T-helper 1 cell treated with Interleukin-12 subunit alpha and Interleukin-12 subunit beta and Interleukin-4 antibody, amounts not matched to agents 30 μg/mL and 1 μg/mL, for 36 hours (primary cell): Measurements from ENCODE around the gene UMAD1.
"Not testable (repeated sequence)": the region's sequence is repeated elsewhere in the genome, so short reads cannot be mapped to it uniquely, and the experiment has no call there.

Source experiments
- H3K27ac Mint-ChIP-seq: one replicate; pipeline ENCODE4 v1.8.0; 2021; ENCODE audit warnings: mild to moderate bottlenecking, mixed read lengths
- H3K27me3 Mint-ChIP-seq: one replicate; pipeline ENCODE4 v1.8.0; 2021; ENCODE audit warnings: low read depth, mixed read lengths
- H3K36me3 Mint-ChIP-seq: one replicate; pipeline ENCODE4 v1.8.0; 2021; ENCODE audit warnings: low read depth, mixed read lengths
- H3K4me1 Mint-ChIP-seq: one replicate; pipeline ENCODE4 v1.8.0; 2021; ENCODE audit warnings: low read depth, mixed read lengths
- H3K4me3 Mint-ChIP-seq: one replicate; pipeline ENCODE4 v1.8.0; 2021; ENCODE audit warnings: mild to moderate bottlenecking, moderate library complexity, mixed read lengths
- H3K9me3 Mint-ChIP-seq: one replicate; pipeline ENCODE4 v1.8.0; 2021; ENCODE audit warnings: mixed read lengths

UMAD1 gene

GRCh38 chr7:7639421-7639820, 1.1 kb upstream of the UMAD1 start:
- Mint-ChIP-seq H3K9me3 (no peaks in the 10 kb centered on the region), H3K27me3 (no peaks in the 10 kb centered on the region), H3K27ac (peak overlapping the region; percentile 99), H3K36me3 (peaks cover 20% of the 10 kb centered on the region), H3K4me3 (peak overlapping the region; percentile 96), H3K4me1 (peaks cover 27% of the 10 kb centered on the region)

- Mint-ChIP-seq H3K4me3 (peak overlapping the region; percentile 96), H3K9me3 (no peaks in the 10 kb centered on the region), H3K36me3 (peaks cover 22% of the 10 kb centered on the region), H3K27me3 (no peaks in the 10 kb centered on the region), H3K4me1 (peaks cover 27% of the 10 kb centered on the region), H3K27ac (peak overlapping the region; percentile 99)
These were observed 718 bp upstream of the UMAD1 start for GRCh38 chr7:7639847-7640220.

GRCh38 chr7:7641129-7641663, 644 bp downstream of the UMAD1 start:
- Mint-ChIP-seq H3K9me3 (no peaks in the 10 kb centered on the region), H3K36me3 (peaks cover 23% of the 10 kb centered on the region), H3K27me3 (no peaks in the 10 kb centered on the region), H3K4me3 (peak overlapping the region; percentile 96), H3K27ac (peak overlapping the region; percentile 99), H3K4me1 (peaks cover 27% of the 10 kb centered on the region)

- no peaks in the 10 kb centered on the region for H3K9me3 Mint-ChIP-seq
- peak overlapping the region; percentile 99 for H3K27ac Mint-ChIP-seq
- peaks cover 28% of the 10 kb centered on the region for H3K4me1 Mint-ChIP-seq
These were observed 1.5 kb downstream of the UMAD1 start for GRCh38 chr7:7642081-7642480.

GRCh38 chr7:7647495-7648036, 7.0 kb downstream of the UMAD1 start:
- Mint-ChIP-seq H3K4me3 (no peak overlapping the region), H3K4me1 (peaks cover 17% of the 10 kb centered on the region), H3K9me3 (no peaks in the 10 kb centered on the region), H3K27me3 (no peaks in the 10 kb centered on the region), H3K27ac (no peak overlapping the region), H3K36me3 (peaks cover 21% of the 10 kb centered on the region)

More at GRCh38 chr7:7642081-7642480, 1.5 kb downstream of the UMAD1 start:
- H3K4me3 Mint-ChIP-seq = peak overlapping the region; percentile 96
- H3K27me3 Mint-ChIP-seq = no peaks in the 10 kb centered on the region
- H3K36me3 Mint-ChIP-seq = peaks cover 23% of the 10 kb centered on the region

- Mint-ChIP-seq H3K27me3 (no peaks in the 10 kb centered on the region), H3K36me3 (peaks cover 6% of the 10 kb centered on the region), H3K9me3 (no peaks in the 10 kb centered on the region), H3K27ac (no peak overlapping the region), H3K4me1 (peaks cover 19% of the 10 kb centered on the region), H3K4me3 (no peak overlapping the region)
These were observed 10.2 kb downstream of the UMAD1 start for GRCh38 chr7:7650682-7651206.

- Mint-ChIP-seq H3K27ac (no peak overlapping the region), H3K27me3 (no peaks in the 10 kb centered on the region), H3K4me1 (peaks cover 19% of the 10 kb centered on the region), H3K4me3 (no peak overlapping the region), H3K36me3 (peaks cover 6% of the 10 kb centered on the region), H3K9me3 (no peaks in the 10 kb centered on the region)
These were observed 10.9 kb downstream of the UMAD1 start for GRCh38 chr7:7651479-7651878.

- Mint-ChIP-seq H3K4me3 (no peak overlapping the region), H3K27ac (no peak overlapping the region), H3K4me1 (peaks cover 18% of the 10 kb centered on the region), H3K27me3 (no peaks in the 10 kb centered on the region), H3K36me3 (peaks cover 8% of the 10 kb centered on the region), H3K9me3 (peaks cover 12% of the 10 kb centered on the region)
These were observed 12.4 kb downstream of the UMAD1 start for GRCh38 chr7:7652798-7653540.

- no peak overlapping the region for H3K27ac Mint-ChIP-seq
- no peak overlapping the region for H3K4me3 Mint-ChIP-seq
- peaks cover 18% of the 10 kb centered on the region for H3K4me1 Mint-ChIP-seq
These were observed 13.1 kb downstream of the UMAD1 start for GRCh38 chr7:7653593-7654187.

GRCh38 chr7:7654964-7655715, 14.6 kb downstream of the UMAD1 start:
- no peak overlapping the region for H3K27ac Mint-ChIP-seq
- H3K4me1 Mint-ChIP-seq = peaks cover 18% of the 10 kb centered on the region
- H3K36me3 Mint-ChIP-seq = peaks cover 20% of the 10 kb centered on the region
- no peak overlapping the region for H3K4me3 Mint-ChIP-seq
- peaks cover 4% of the 10 kb centered on the region for H3K27me3 Mint-ChIP-seq
- peaks cover 33% of the 10 kb centered on the region for H3K9me3 Mint-ChIP-seq

More at GRCh38 chr7:7653593-7654187, 13.1 kb downstream of the UMAD1 start:
- H3K9me3 Mint-ChIP-seq = peaks cover 18% of the 10 kb centered on the region
- peaks cover 11% of the 10 kb centered on the region for H3K36me3 Mint-ChIP-seq
- H3K27me3 Mint-ChIP-seq = no peaks in the 10 kb centered on the region

GRCh38 chr7:7656459-7656858, 15.9 kb downstream of the UMAD1 start:
- Mint-ChIP-seq H3K4me1 (peaks cover 22% of the 10 kb centered on the region), H3K9me3 (peaks cover 40% of the 10 kb centered on the region), H3K36me3 (peaks cover 22% of the 10 kb centered on the region)
- H3K4me3 Mint-ChIP-seq, H3K27me3 Mint-ChIP-seq, H3K27ac Mint-ChIP-seq: not testable (repeated sequence)

- no peak overlapping the region for H3K4me3 Mint-ChIP-seq
- peaks cover 5% of the 10 kb centered on the region for H3K4me1 Mint-ChIP-seq
- peaks cover 32% of the 10 kb centered on the region for H3K9me3 Mint-ChIP-seq
- no peak overlapping the region for H3K27ac Mint-ChIP-seq
- H3K27me3 Mint-ChIP-seq = peaks cover 4% of the 10 kb centered on the region
- peaks cover 15% of the 10 kb centered on the region for H3K36me3 Mint-ChIP-seq
These were observed 22.0 kb downstream of the UMAD1 start for GRCh38 chr7:7662527-7662926.

- Mint-ChIP-seq H3K27ac (no peak overlapping the region), H3K36me3 (peaks cover 7% of the 10 kb centered on the region), H3K4me3 (no peak overlapping the region), H3K4me1 (peaks cover 5% of the 10 kb centered on the region), H3K27me3 (peaks cover under 1% of the 10 kb centered on the region), H3K9me3 (peaks cover 15% of the 10 kb centered on the region)
These were observed 23.7 kb downstream of the UMAD1 start for GRCh38 chr7:7664291-7664690.

GRCh38 chr7:7665031-7665430, 24.5 kb downstream of the UMAD1 start:
- Mint-ChIP-seq H3K9me3 (peaks cover 11% of the 10 kb centered on the region), H3K4me1 (peaks cover 5% of the 10 kb centered on the region), H3K27ac (no peak overlapping the region), H3K4me3 (no peak overlapping the region), H3K36me3 (peaks cover 2% of the 10 kb centered on the region), H3K27me3 (no peaks in the 10 kb centered on the region)
